ENCODE results near the gene EPB41L4A. TPM values are rescaled to one million over a fixed set of nuclear protein-coding genes. Genes with fewer than 3 reads are reported as not detected.

Gene EPB41L4A
- total RNA-seq, 2 donors from 2014 or later = 7.7 to 9.9 TPM

- H3K36me3 ChIP-seq (ENCODE audit: control insufficient read depth, insufficient read depth, low read length) = no peaks in the 10 kb centered on the region
- peaks cover 5% of the 10 kb centered on the region for H3K4me1 ChIP-seq (ENCODE audit: control insufficient read depth, insufficient read depth, low read length)
- DNase-seq = no peak
- H3K9me3 ChIP-seq (ENCODE audit: control insufficient read depth, low read length) = no peaks in the 10 kb centered on the region
- H3K9me3 Mint-ChIP-seq = no peaks in the 10 kb centered on the region
- no peak overlapping the region for H3K4me3 Mint-ChIP-seq
- H3K27me3 Mint-ChIP-seq (ENCODE audit: insufficient read depth) = peaks cover 7% of the 10 kb centered on the region
- no peak overlapping the region for H3K27ac ChIP-seq (ENCODE audit: low read depth, low read length)
- no peak overlapping the region for H3K9ac ChIP-seq (ENCODE audit: extremely low read depth, low read length, poor library complexity, severe bottlenecking)
- H3K27ac Mint-ChIP-seq = no peak overlapping the region
- H3K27me3 ChIP-seq (ENCODE audit: control insufficient read depth, insufficient read depth, low read length, poor library complexity, severe bottlenecking) = no peaks in the 10 kb centered on the region
- peaks cover 14% of the 10 kb centered on the region for H3K4me1 Mint-ChIP-seq
- WGBS, 2 experiments (ENCODE audit: insufficient coverage in 1 of 2, insufficient read length in 1 of 2) = 76 to 95% methylated on average over 2 of the region's 2 CpGs
- no peaks in the 10 kb centered on the region for H3K36me3 Mint-ChIP-seq (ENCODE audit: low read depth)
- no peak overlapping the region for H3K4me3 ChIP-seq (ENCODE audit: low read length)
- no peak for TF ChIP-seq CTCF (conservative IDR thresholded peaks at IDR 0.05)
Measured at GRCh38 chr5:112318346-112318745, 100.7 kb downstream of the EPB41L4A start.

GRCh38 chr5:112317866-112318265 is 101.2 kb downstream of the EPB41L4A start:
- Mint-ChIP-seq H3K27ac (no peak overlapping the region), H3K27me3 (ENCODE audit: insufficient read depth) (peaks cover 10% of the 10 kb centered on the region), H3K4me3 (no peak overlapping the region), H3K36me3 (ENCODE audit: low read depth) (no peaks in the 10 kb centered on the region), H3K9me3 (no peaks in the 10 kb centered on the region), H3K4me1 (peaks cover 14% of the 10 kb centered on the region)
- Histone ChIP-seq H3K27me3 (ENCODE audit: control insufficient read depth, insufficient read depth, low read length, poor library complexity, severe bottlenecking) (no peaks in the 10 kb centered on the region), H3K27ac (ENCODE audit: low read depth, low read length) (no peak overlapping the region), H3K9ac (ENCODE audit: extremely low read depth, low read length, poor library complexity, severe bottlenecking) (no peak overlapping the region), H3K4me1 (ENCODE audit: control insufficient read depth, insufficient read depth, low read length) (peaks cover 5% of the 10 kb centered on the region), H3K4me3 (ENCODE audit: low read length) (no peak overlapping the region), H3K9me3 (ENCODE audit: control insufficient read depth, low read length) (no peaks in the 10 kb centered on the region), H3K36me3 (ENCODE audit: control insufficient read depth, insufficient read depth, low read length) (no peaks in the 10 kb centered on the region)
- 90% methylated on average over 1 of the region's 1 CpG; no CpG with 5 or more reads in 1 of the 2 experiments for WGBS, 2 experiments (ENCODE audit: insufficient coverage in 1 of 2, insufficient read length in 1 of 2)
- no peak for TF ChIP-seq CTCF (conservative IDR thresholded peaks at IDR 0.05)
- DNase-seq = no peak

- Mint-ChIP-seq H3K4me3 (no peak overlapping the region), H3K4me1 (peaks cover 14% of the 10 kb centered on the region), H3K9me3 (no peaks in the 10 kb centered on the region), H3K27ac (no peak overlapping the region), H3K27me3 (ENCODE audit: insufficient read depth) (peaks cover 17% of the 10 kb centered on the region), H3K36me3 (ENCODE audit: low read depth) (no peaks in the 10 kb centered on the region)
- 88 to 100% methylated on average over 2 of the region's 2 CpGs for WGBS, 2 experiments (ENCODE audit: insufficient coverage in 1 of 2, insufficient read length in 1 of 2)
- DNase-seq = peak; percentile 60
- TF ChIP-seq CTCF (conservative IDR thresholded peaks at IDR 0.05) = peak; percentile 10
- Histone ChIP-seq H3K4me3 (ENCODE audit: low read length) (no peak overlapping the region), H3K9ac (ENCODE audit: extremely low read depth, low read length, poor library complexity, severe bottlenecking) (no peak overlapping the region), H3K27me3 (ENCODE audit: control insufficient read depth, insufficient read depth, low read length, poor library complexity, severe bottlenecking) (peaks cover 1% of the 10 kb centered on the region), H3K27ac (ENCODE audit: low read depth, low read length) (no peak overlapping the region), H3K9me3 (ENCODE audit: control insufficient read depth, low read length) (no peaks in the 10 kb centered on the region), H3K4me1 (ENCODE audit: control insufficient read depth, insufficient read depth, low read length) (peaks cover 5% of the 10 kb centered on the region), H3K36me3 (ENCODE audit: control insufficient read depth, insufficient read depth, low read length) (no peaks in the 10 kb centered on the region)
Measured at GRCh38 chr5:112316731-112317130, 102.3 kb downstream of the EPB41L4A start.

All from endodermal cell (in vitro differentiated cells).